ENCODE data around the gene FAM47B. TPM values are rescaled to one million over a fixed set of nuclear protein-coding genes. Genes with fewer than 3 reads are reported as not detected.

The FAM47B gene
- total RNA-seq, result not detected
- long read RNA-seq, result 0 reads

GRCh38 chrX:34942496-34942895 lies at the start of gene FAM47B:
TSS of gene FAM47B (plus strand) at chrX:34942796. CDS start at chrX:34942832, 36 bp downstream.
- DNase-seq (no peak), ATAC-seq (no peak)
- intact Hi-C loops (cut with DNase I), result no loop called here
- H3K4me3 ChIP-seq, result no peak within 1 kb of the TSS
- no peak within 1 kb of the TSS for H3K27ac ChIP-seq
- H3K27me3 ChIP-seq, result no peaks in the 10 kb centered on the region
- TF ChIP-seq CTCF (IDR thresholded peaks at IDR 0.05), result no peak
- no peaks in the 10 kb centered on the region for H3K4me1 ChIP-seq
- H3K36me3 ChIP-seq, result no peaks in the 10 kb centered on the region
- H3K9me3 ChIP-seq, result no peaks in the 10 kb centered on the region

DNA sequence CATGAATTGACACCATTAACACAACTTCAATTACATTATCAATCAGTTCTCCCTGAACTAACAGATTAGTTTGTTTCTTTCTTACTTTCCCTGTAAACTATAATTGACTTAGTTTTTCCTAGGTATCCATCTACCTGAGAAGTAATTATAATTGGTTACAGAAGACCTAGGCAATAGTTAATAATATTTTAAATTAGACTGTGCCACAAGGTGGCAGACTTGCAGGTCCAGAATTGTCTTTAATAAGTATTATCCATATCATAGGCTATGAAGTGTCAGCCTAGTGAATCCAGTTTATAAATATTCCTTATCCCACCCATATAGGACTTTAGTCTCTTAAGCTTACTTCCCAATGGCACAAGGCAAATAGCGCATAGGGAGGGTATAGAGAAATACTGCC lies 48.9 kb upstream of the FAM47B start:
- Histone ChIP-seq H3K27me3 (no peaks in the 10 kb centered on the region), H3K9me3 (no peaks in the 10 kb centered on the region), H3K27ac (no peak overlapping the region), H3K4me3 (no peak overlapping the region), H3K4me1 (no peaks in the 10 kb centered on the region), H3K36me3 (no peaks in the 10 kb centered on the region)
- intact Hi-C loops (cut with DNase I), result no loop called here
- ATAC-seq (no peak), DNase-seq (no peak)
- TF ChIP-seq CTCF (IDR thresholded peaks at IDR 0.05), result peak; percentile 18

- Histone ChIP-seq H3K27ac (no peak overlapping the region), H3K4me3 (no peak overlapping the region), H3K9me3 (no peaks in the 10 kb centered on the region), H3K27me3 (no peaks in the 10 kb centered on the region), H3K4me1 (no peaks in the 10 kb centered on the region), H3K36me3 (no peaks in the 10 kb centered on the region)
- intact Hi-C loops (cut with DNase I), result no loop called here
- DNase-seq, result no peak
- no peak for ATAC-seq
- TF ChIP-seq CTCF (IDR thresholded peaks at IDR 0.05), result no peak
Measured at GRCh38 chrX:34900691-34901090, 41.9 kb upstream of the FAM47B start.

- Histone ChIP-seq H3K27me3 (no peaks in the 10 kb centered on the region), H3K4me1 (no peaks in the 10 kb centered on the region), H3K27ac (no peak overlapping the region), H3K36me3 (no peaks in the 10 kb centered on the region), H3K4me3 (no peak overlapping the region), H3K9me3 (no peaks in the 10 kb centered on the region)
- no peak for TF ChIP-seq CTCF (IDR thresholded peaks at IDR 0.05)
- intact Hi-C loops (cut with DNase I), result no loop called here
- no peak for ATAC-seq
- no peak for DNase-seq
Measured at GRCh38 chrX:34901761-34902160, 40.8 kb upstream of the FAM47B start.

- no peaks in the 10 kb centered on the region for H3K4me1 ChIP-seq
- intact Hi-C loops (cut with DNase I), result no loop called here
- H3K36me3 ChIP-seq, result no peaks in the 10 kb centered on the region
- H3K27ac ChIP-seq, result no peak overlapping the region
- no peak for ATAC-seq
- no peaks in the 10 kb centered on the region for H3K27me3 ChIP-seq
- TF ChIP-seq CTCF (IDR thresholded peaks at IDR 0.05), result no peak
- DNase-seq, result no peak
- no peaks in the 10 kb centered on the region for H3K9me3 ChIP-seq
- no peak overlapping the region for H3K4me3 ChIP-seq
Measured at GRCh38 chrX:34903316-34903715, 39.3 kb upstream of the FAM47B start.

GRCh38 chrX:34909151-34909550 lies 33.4 kb upstream of the FAM47B start:
- Histone ChIP-seq H3K36me3 (no peaks in the 10 kb centered on the region), H3K27me3 (no peaks in the 10 kb centered on the region), H3K27ac (no peak overlapping the region), H3K4me1 (no peaks in the 10 kb centered on the region), H3K4me3 (no peak overlapping the region), H3K9me3 (no peaks in the 10 kb centered on the region)
- ATAC-seq, result no peak
- DNase-seq, result no peak
- TF ChIP-seq CTCF (IDR thresholded peaks at IDR 0.05), result no peak
- intact Hi-C loops (cut with DNase I), result no loop called here

All from upper lobe of right lung (tissue), 1 donor.